Pancreas (tissue), 10 donors: ENCODE measurements around the gene ASAP2. TPM values are rescaled to one million over a fixed set of nuclear protein-coding genes. Genes with fewer than 3 reads are reported as not detected.

Source experiments
- ATAC-seq, 4 donors: fragments of 200-7000 bp; cut with Tn5 transposase; one replicate each; pipeline versions ENCODE4 v1.8.0 to v1.9.1; 2020; ENCODE audit warnings: mild to moderate bottlenecking in 4 of 4, moderate library complexity in 4 of 4
- DNase-seq, 6 donors: peaks; one replicate each; pipeline ENCODE4 v3.0.0-alpha.2; 2020
- FAIRE-seq: peaks from 2 replicates; lab custom pipeline; 2012; peaks lifted over from hg19 to GRCh38; lab: Jason Lieb, UNC
- H3K27ac ChIP-seq, 4 donors: fragments of 200-600 bp; sonication (generic); 1 replicate in 3 of 4; 2 replicates in 1 of 4; pipeline versions ENCODE4 v1.5.0 to v1.8.0; 2020
- H3K27me3 ChIP-seq, 4 donors: fragments of 200-600 bp; one replicate each; pipeline ENCODE4 v1.8.0; 2021
- H3K36me3 ChIP-seq, 3 donors: fragments of 200-600 bp; sonication (generic) in 1 of 3; one replicate each; pipeline versions ENCODE4 v1.5.0 to v1.8.0; 2020 to 2021
- H3K4me1 ChIP-seq, 3 donors: fragments of 200-600 bp; one replicate each; pipeline ENCODE4 v1.8.0; 2021
- H3K4me3 ChIP-seq, 4 donors: fragments of 200-600 bp; sonication (generic) in 2 of 4; one replicate each; pipeline versions ENCODE4 v1.5.0 to v1.8.0; 2020 to 2021
- H3K9me3 ChIP-seq, 4 donors: fragments of 200-600 bp; one replicate each; pipeline ENCODE4 v1.8.0; 2021
- CTCF ChIP-seq, 4 donors: fragments of 200-600 bp; sonication (generic) in 3 of 4; IDR thresholded peaks; one replicate each; pipeline versions ENCODE4 v1.5.0 to v1.8.0; 2021; ENCODE audit warnings: antibody characterized with exemption in 4 of 4
- WGBS, 2 donors: extraction: QIAGEN DNeasy Blood & Tissue Kit; methylation state at CpG; one replicate each; pipeline ENCODE4 v1.1.7; 2013; 5-methylcytosine and 5-hydroxymethylcytosine counted together
- intact Hi-C, 3 donors: fragments of 100-400 bp; cut with DNase I; formaldehyde crosslinking; loops; one replicate each; pipeline versions ENCODE4 v1.11.1 to v1.14.2; 2022
- polyA plus RNA-seq, 2 donors: library from polyadenylated mRNA; stranded (reverse); fragments of 200-250 nt; gene quantifications; one replicate each; pipeline ENCODE4 v1.2.3, GENCODE V29; 2013
- total RNA-seq, 6 donors: library from RNA; stranded (reverse); fragmentation: NEBNext Ultra II Directional in 4 of 6; extraction: Animal tissue kit (Norgen Biotek cat#: 25700) in 4 of 6; gene quantifications; one replicate each; pipeline versions ENCODE4 v1.2.1 to v1.2.4, GENCODE V29; 2021 to 2023
- donor health status: healthy with polysubstance abuse.
- donor health status: DM: no; HTN: no; CAD: no; lungs with moderate emphysema.
- donor health status: DM: no; HTN: no; CAD: no.
- donor health status: control.
- donor health status: control.
- donor health status: Bipolar disorder and iron deficiency.
- donor health status: DM: yes; HTN: yes; CAD: no.
- donor health status: DM: no; HTN: no; CAD: no.
- donor health status: DM: no; HTN: no; CAD: no.
- donor health status: DM: yes; HTN: yes; CAD: no.

ASAP2 gene
- total and polyA plus RNA-seq, 8 donors = 5.8 to 17.7 (median 7.3) TPM

DNA sequence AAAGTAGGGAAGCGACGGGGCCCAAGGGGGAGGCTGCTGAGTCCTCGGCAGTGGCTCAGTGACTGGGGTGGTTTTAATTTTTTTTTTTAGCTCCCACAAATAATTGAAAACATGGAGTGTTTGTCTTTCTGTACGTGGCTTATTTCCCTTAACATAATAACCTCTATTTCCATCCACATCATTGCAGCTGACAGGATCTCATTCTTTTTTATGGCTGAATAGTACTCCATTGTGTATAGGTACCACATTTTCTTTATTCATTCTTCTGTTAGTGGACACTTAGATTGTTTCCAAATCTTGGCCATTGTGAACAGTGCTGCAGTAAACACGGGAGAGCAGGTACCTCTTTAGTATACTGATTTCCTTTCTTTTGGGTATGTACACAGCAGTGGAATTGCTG is 65.1 kb downstream of the ASAP2 start:
- DNase-seq = no peak
- no peaks in the 10 kb centered on the region for H3K4me1 ChIP-seq
- intact Hi-C loops = no loop called here
- H3K27me3 ChIP-seq = no peaks in the 10 kb centered on the region
- no peak for FAIRE-seq
- no peak for TF ChIP-seq CTCF (IDR thresholded peaks at IDR 0.05)
- H3K27ac ChIP-seq = no peak overlapping the region
- 91 to 95% methylated on average over 5 of the region's 5 CpGs for WGBS, 2 donors
- no peaks in the 10 kb centered on the region for H3K36me3 ChIP-seq
- ATAC-seq = no peak
- no peaks in the 10 kb centered on the region for H3K9me3 ChIP-seq
- H3K4me3 ChIP-seq = no peak overlapping the region

DNA sequence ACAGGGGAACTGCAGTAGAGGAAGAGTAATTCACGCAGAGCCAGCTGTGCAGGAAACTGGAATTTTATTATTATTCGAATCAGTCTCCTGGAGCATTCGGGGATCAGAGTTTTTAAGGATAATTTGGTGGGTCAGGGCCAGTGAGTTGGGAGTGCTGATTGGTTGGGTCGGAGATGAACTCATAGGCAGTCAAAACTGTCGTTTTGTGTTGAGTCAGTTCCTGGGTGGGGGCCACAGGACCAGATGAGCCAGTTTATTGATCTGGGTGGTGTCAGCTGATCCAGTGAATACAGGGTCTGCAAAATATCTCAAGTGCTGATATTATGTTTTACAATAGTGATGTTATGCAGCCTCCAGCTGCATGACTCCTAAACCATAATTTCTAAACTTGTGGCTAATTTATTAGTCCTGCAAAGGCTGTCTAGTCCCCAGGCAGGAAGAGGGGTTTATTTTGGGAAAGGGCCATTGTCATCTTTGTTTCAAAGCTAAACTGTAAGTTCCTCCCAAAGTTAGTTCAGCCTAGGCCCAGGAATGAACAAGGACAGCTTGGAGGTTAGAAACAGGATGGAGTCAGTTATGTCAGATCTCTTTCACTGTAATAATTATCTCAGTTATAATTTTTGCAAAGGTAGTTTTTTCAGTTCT is 67.0 kb downstream of the ASAP2 start:
- no peaks in the 10 kb centered on the region for H3K27me3 ChIP-seq
- WGBS, 2 donors = 71 to 73% methylated on average over 5 of the region's 5 CpGs

DNA sequence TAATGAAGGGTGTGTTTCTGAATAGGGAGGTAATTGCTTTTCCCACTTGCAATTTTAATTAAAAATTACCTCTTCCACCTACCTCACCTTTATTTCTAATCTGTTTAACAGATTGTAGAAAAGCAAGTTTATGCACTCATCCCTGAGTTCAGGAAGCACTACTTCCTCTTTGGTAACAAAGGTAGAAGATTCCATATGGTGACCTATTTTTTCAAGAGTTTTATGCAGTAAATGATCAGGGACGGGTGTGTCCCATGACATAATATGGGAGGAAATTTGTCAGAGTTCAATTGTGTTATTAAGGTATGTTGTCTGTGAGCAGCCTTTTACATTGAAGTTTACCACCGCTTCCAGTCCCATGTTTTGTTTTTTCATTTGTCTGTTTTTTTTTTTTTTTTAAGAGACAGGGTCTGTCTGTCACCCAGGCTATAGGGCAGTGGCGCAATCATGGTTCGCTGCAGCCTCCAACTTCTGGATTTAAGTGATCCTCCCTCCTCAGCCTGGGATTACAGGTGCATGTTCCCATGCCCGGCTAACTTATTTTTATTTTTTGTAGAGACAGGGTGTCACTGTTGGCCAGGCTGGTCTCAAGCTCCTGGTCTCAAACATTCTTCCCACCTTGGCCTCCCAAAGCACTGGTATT is 68.2 kb downstream of the ASAP2 start:
- H3K27ac ChIP-seq = no peak overlapping the region
- no peaks in the 10 kb centered on the region for H3K27me3 ChIP-seq
- H3K9me3 ChIP-seq = no peaks in the 10 kb centered on the region
- no peak for ATAC-seq
- no peaks in the 10 kb centered on the region for H3K4me1 ChIP-seq
- WGBS, 2 donors = 80 to 85% methylated on average over 5 of the region's 5 CpGs
- intact Hi-C loops = no loop called here
- H3K4me3 ChIP-seq = no peak overlapping the region
- no peak for DNase-seq
- H3K36me3 ChIP-seq = no peaks in the 10 kb centered on the region
- FAIRE-seq = no peak
- TF ChIP-seq CTCF (IDR thresholded peaks at IDR 0.05) = no peak

More for the DNA sequence above, 67.0 kb downstream of the ASAP2 start:
- Histone ChIP-seq H3K36me3 (no peaks in the 10 kb centered on the region), H3K9me3 (no peaks in the 10 kb centered on the region), H3K4me1 (no peaks in the 10 kb centered on the region), H3K4me3 (no peak overlapping the region), H3K27ac (no peak overlapping the region)
- no peak for TF ChIP-seq CTCF (IDR thresholded peaks at IDR 0.05)
- intact Hi-C loops = no loop called here
- ATAC-seq (no peak), DNase-seq (no peak), FAIRE-seq (no peak)

- H3K4me3 ChIP-seq = no peak overlapping the region
- no peaks in the 10 kb centered on the region for H3K27me3 ChIP-seq
- DNase-seq = no peak
- 73 to 86% methylated on average over 3 of the region's 3 CpGs for WGBS, 2 donors
- intact Hi-C loops = no loop called here
- FAIRE-seq = no peak
- no peak for TF ChIP-seq CTCF (IDR thresholded peaks at IDR 0.05)
- no peak for ATAC-seq
- no peaks in the 10 kb centered on the region for H3K4me1 ChIP-seq
- no peaks in the 10 kb centered on the region for H3K9me3 ChIP-seq
- H3K27ac ChIP-seq = no peak overlapping the region
- no peaks in the 10 kb centered on the region for H3K36me3 ChIP-seq
Observed at GRCh38 chr2:9275399-9275798, 68.8 kb downstream of the ASAP2 start.

DNA sequence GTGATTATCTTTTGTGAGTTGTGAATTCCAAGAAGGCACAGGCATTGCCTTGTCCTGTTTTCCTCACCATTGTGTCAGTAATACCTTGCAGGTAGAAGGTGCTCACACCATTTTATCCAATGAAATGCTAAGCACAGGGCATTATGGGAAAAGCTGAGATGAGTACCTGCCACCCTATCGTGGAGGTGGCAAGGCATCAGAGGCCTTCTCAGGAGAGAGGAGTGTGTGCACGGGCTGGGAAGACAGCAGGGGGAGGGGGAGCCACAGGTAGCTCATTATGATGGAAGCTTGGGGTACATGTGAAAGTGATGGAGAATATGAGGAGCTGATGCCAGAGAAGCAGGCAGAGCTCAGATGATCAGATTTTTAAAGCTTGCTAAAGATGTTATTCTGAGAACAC is 69.5 kb downstream of the ASAP2 start:
- ATAC-seq (no peak), FAIRE-seq (no peak), DNase-seq (no peak)
- Histone ChIP-seq H3K4me1 (no peaks in the 10 kb centered on the region), H3K36me3 (no peaks in the 10 kb centered on the region), H3K9me3 (no peaks in the 10 kb centered on the region), H3K27me3 (no peaks in the 10 kb centered on the region), H3K27ac (no peak overlapping the region), H3K4me3 (no peak overlapping the region)
- no peak for TF ChIP-seq CTCF (IDR thresholded peaks at IDR 0.05)
- intact Hi-C loops = no loop called here
- 87 to 92% methylated on average over 2 of the region's 2 CpGs for WGBS, 2 donors
